GM13977 (cell line): ENCODE results near the gene TUSC2.
A peak's percentile ranks its signal among the peaks of the same experiment; 100 is the strongest.

Experiments used
- DNase-seq: peaks from one replicate; pipeline ENCODE4 v3.0.0; 2012; ENCODE audit warnings: low spot score
- in situ Hi-C: fragments of 300-500 bp; cut with MboI; formaldehyde crosslinking; loops from one replicate; pipeline ENCODE4 v1.12.0; 2022; ENCODE audit warnings: low sequenced_read_pairs, low pct_unique_long_range_greater_than_20kb, mixed read lengths, inconsistent platforms; ENCODE audit not compliant: unreplicated experiment
- TF ChIP-seq, protein P1 (sequence below): IDR thresholded peaks from 2 replicates; pipeline ENCODE4 v1.5.1; 2012; ENCODE audit warnings: mild to moderate bottlenecking, control low read depth; ENCODE audit not compliant: insufficient read depth; ENCODE audit errors: extremely low read depth, missing control alignments

TUSC2 gene

DNA sequence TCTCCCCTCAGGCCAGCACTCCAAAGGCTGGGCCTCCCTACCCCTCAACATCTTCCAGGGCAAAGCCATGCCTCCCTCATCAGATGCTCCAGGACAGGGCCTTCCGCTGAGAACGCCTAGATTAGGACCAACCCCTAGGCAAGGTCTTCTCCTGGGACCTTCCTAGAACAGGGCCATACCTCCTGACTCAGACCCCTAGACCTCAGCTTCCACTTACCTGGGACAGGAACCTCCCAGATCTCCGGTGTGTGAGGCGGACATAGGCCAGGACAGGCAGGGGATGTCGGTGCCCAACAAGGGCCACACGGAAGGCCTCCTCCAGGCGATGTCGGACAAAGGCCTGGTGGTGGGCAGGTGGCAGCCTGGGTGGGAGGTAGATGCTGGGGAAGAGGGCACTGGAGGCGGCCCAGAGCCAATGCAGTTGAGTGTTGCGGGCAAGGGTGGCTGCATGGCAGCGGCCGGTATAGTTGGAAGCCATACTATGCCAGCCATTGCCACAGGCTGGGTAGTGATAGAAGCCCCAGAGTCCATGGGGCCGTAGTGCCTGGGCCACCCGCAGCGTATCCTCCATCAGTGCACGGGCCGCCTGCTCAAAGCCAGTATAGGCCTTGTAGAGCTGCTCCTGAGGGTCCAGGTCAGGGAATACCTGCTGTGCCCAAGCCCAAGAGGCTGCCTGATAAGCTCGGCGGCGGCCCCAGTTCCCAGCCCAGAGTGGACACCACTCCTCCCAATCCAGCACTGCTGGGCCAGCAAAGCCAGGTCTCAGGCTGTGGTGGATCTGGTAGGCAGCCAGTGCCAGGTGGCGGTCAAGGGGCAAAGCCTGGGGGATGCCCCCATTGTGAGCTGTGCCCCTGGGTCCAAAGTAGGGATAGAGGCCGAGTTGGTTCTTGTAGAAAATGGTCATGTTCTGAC lies 33.3 kb downstream of the TUSC2 start:
- in situ Hi-C loops, result no loop called here
- no peak for DNase-seq
- TF ChIP-seq, protein P1, sequence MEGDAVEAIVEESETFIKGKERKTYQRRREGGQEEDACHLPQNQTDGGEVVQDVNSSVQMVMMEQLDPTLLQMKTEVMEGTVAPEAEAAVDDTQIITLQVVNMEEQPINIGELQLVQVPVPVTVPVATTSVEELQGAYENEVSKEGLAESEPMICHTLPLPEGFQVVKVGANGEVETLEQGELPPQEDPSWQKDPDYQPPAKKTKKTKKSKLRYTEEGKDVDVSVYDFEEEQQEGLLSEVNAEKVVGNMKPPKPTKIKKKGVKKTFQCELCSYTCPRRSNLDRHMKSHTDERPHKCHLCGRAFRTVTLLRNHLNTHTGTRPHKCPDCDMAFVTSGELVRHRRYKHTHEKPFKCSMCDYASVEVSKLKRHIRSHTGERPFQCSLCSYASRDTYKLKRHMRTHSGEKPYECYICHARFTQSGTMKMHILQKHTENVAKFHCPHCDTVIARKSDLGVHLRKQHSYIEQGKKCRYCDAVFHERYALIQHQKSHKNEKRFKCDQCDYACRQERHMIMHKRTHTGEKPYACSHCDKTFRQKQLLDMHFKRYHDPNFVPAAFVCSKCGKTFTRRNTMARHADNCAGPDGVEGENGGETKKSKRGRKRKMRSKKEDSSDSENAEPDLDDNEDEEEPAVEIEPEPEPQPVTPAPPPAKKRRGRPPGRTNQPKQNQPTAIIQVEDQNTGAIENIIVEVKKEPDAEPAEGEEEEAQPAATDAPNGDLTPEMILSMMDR, result no peak

- TF ChIP-seq, protein P1, result no peak
Observed at GRCh38 chr3:50294089-50294488, 33.9 kb downstream of the TUSC2 start.

GRCh38 chr3:50293079-50293801 lies 34.8 kb downstream of the TUSC2 start:
- TF ChIP-seq, protein P1, result no peak
- in situ Hi-C loops, result no loop called here
- DNase-seq, result no peak

More at GRCh38 chr3:50294089-50294488, 33.9 kb downstream of the TUSC2 start:
- in situ Hi-C loops, result no loop called here
- DNase-seq, result no peak

GRCh38 chr3:50292159-50293078 lies 35.6 kb downstream of the TUSC2 start, which contains the start of gene IFRD2:
IFRD2 (minus strand) TSS chr3:50292429; CDS start chr3:50292274, 155 bp downstream.
- DNase-seq, result peak; percentile 96
- in situ Hi-C loops, result no loop called here
- TF ChIP-seq, protein P1, result peak; percentile 5

DNA sequence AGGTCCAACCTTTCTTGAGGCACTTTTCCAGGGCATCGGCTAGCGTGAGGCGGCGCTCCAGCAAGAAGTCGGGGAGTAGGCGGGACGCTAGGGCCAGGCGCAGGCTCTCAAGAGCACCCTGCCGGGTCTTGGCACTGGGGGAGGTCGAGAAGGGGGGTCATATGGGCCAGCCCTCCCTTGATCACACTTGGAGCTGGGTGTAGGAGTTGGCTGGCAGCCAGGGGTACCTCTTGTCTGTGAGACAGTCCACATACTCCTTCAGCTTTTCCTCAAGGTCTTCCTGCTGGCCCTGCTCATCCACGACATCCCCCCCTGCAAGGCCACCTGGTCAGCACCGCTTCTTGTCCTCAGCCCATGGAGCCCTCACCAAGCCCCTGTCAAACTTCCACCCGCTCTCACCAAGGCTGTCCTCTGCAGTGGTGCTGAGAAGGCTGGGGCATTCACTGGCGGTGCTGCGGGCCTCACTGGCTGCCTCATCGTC lies 37.8 kb downstream of the TUSC2 start:
- in situ Hi-C loops, result no loop called here
- TF ChIP-seq, protein P1, result no peak
- DNase-seq, result no peak
